GM10847 (cell line): Measurements from ENCODE around the gene SORCS2.

ENCODE experiments used
- POLR2A ChIP-seq: IDR thresholded peaks from 2 replicates; pipeline ENCODE4 v1.6.1; 2011; ENCODE audit not compliant: insufficient read length; ENCODE audit errors: extremely low read depth

Gene SORCS2

GRCh38 chr4:7325541-7325940 is 133.2 kb downstream of the SORCS2 start:
- TF ChIP-seq POLR2A, result no peak

GRCh38 chr4:7326306-7326692 is 134.0 kb downstream of the SORCS2 start:
- no peak for TF ChIP-seq POLR2A

- TF ChIP-seq POLR2A, result no peak
Measured at GRCh38 chr4:7326693-7327340, 134.5 kb downstream of the SORCS2 start.

- TF ChIP-seq POLR2A, result no peak
Measured at GRCh38 chr4:7327341-7327885, 135.1 kb downstream of the SORCS2 start.

- TF ChIP-seq POLR2A, result no peak
Measured at GRCh38 chr4:7328162-7328912, 136.0 kb downstream of the SORCS2 start.

- TF ChIP-seq POLR2A, result no peak
Measured at GRCh38 chr4:7328913-7329638, 136.7 kb downstream of the SORCS2 start.

- TF ChIP-seq POLR2A, result no peak
Measured at GRCh38 chr4:7330031-7330596, 137.8 kb downstream of the SORCS2 start.

- no peak for TF ChIP-seq POLR2A
Measured at GRCh38 chr4:7330811-7331681, 138.7 kb downstream of the SORCS2 start.

- no peak for TF ChIP-seq POLR2A
Measured at GRCh38 chr4:7331682-7332000, 139.3 kb downstream of the SORCS2 start.

- no peak for TF ChIP-seq POLR2A
Measured at GRCh38 chr4:7332216-7333023, 140.1 kb downstream of the SORCS2 start.

GRCh38 chr4:7333024-7333780 is 140.9 kb downstream of the SORCS2 start:
- TF ChIP-seq POLR2A, result no peak

- TF ChIP-seq POLR2A, result no peak
Measured at GRCh38 chr4:7333801-7334421, 141.6 kb downstream of the SORCS2 start.
